Left lung (tissue), 10 donors: ENCODE measurements around the gene SYNDIG1. TPM values are rescaled to one million over a fixed set of nuclear protein-coding genes. Genes with fewer than 3 reads are reported as not detected.

Experiments
- ATAC-seq: fragments of 200-7000 bp; cut with Tn5 transposase; one replicate; pipeline ENCODE4 v1.9.1; 2020; ENCODE audit warnings: moderate library complexity
- DNase-seq, 4 donors: peaks; one replicate each; pipeline ENCODE4 v3.0.0-alpha.2; 2013 to 2020
- H3K27ac ChIP-seq, 2 donors: fragments of 200-600 bp; sonication (generic) in 1 of 2; one replicate each; pipeline versions ENCODE4 v1.5.0 to v1.8.0; 2020 to 2021
- H3K27me3 ChIP-seq, 2 donors: fragments of 200-600 bp; sonication (generic) in 1 of 2; one replicate each; pipeline versions ENCODE4 v1.5.0 to v1.8.0; 2020 to 2021
- H3K36me3 ChIP-seq, 2 donors: fragments of 200-600 bp; sonication (generic) in 1 of 2; one replicate each; pipeline versions ENCODE4 v1.5.0 to v1.8.0; 2020 to 2021
- H3K4me1 ChIP-seq, 2 donors: fragments of 200-600 bp; one replicate each; pipeline ENCODE4 v1.8.0; 2021
- H3K4me3 ChIP-seq, 2 donors: fragments of 200-600 bp; sonication (generic) in 1 of 2; one replicate each; pipeline versions ENCODE4 v1.5.0 to v1.8.0; 2020 to 2021; ENCODE audit warnings: mild to moderate bottlenecking in 1 of 2
- H3K9me3 ChIP-seq, 2 donors: fragments of 200-600 bp; sonication (generic) in 1 of 2; one replicate each; pipeline versions ENCODE4 v1.5.0 to v1.8.0; 2020 to 2021
- CTCF ChIP-seq, 2 donors: fragments of 200-600 bp; sonication (generic) in 1 of 2; IDR thresholded peaks; one replicate each; pipeline versions ENCODE4 v1.5.0 to v1.8.0; 2021; ENCODE audit warnings: antibody characterized with exemption in 2 of 2
- intact Hi-C, 2 donors: fragments of 100-400 bp; cut with DNase I; formaldehyde crosslinking; loops; one replicate each; pipeline versions ENCODE4 v1.11.2 to v1.14.2; 2022
- polyA plus RNA-seq, 6 donors: library from polyadenylated mRNA; unstranded; fragments of 120-200 nt; gene quantifications; one replicate each; pipeline ENCODE4 v1.2.1, GENCODE V29; 2013; ENCODE audit not compliant: insufficient read length in 6 of 6
- total RNA-seq, 2 donors: library from RNA; stranded (reverse); fragmentation: NEBNext Ultra II Directional; extraction: Animal tissue kit (Norgen Biotek cat#: 25700); gene quantifications; one replicate each; pipeline ENCODE4 v1.2.1, GENCODE V29; 2021
- donor health status: DM: no; HTN: yes; CAD: no.
- donor health status: DM: no; HTN: no; CAD: no.

The SYNDIG1 gene
- total and polyA plus RNA-seq, 8 donors = 1.3 to 7.8 (median 5.4) TPM

GRCh38 chr20:24659835-24660234 lies 190.4 kb downstream of the SYNDIG1 start:
- Histone ChIP-seq H3K27me3 (peaks cover 0 to 49% of the 10 kb centered on the region in 2 donors), H3K9me3 (no peaks in the 10 kb centered on the region), H3K4me3 (no peak overlapping the region), H3K36me3 (no peaks in the 10 kb centered on the region), H3K27ac (no peak overlapping the region), H3K4me1 (no peaks in the 10 kb centered on the region)
- no peak for DNase-seq
- no peak for ATAC-seq
- intact Hi-C loops = no loop called here
- TF ChIP-seq CTCF (IDR thresholded peaks at IDR 0.05) = no peak

- no peak for ATAC-seq
- Histone ChIP-seq H3K36me3 (no peaks in the 10 kb centered on the region), H3K4me1 (no peaks in the 10 kb centered on the region)
Observed at GRCh38 chr20:24660651-24661050, 191.2 kb downstream of the SYNDIG1 start.

GRCh38 chr20:24661255-24661654 lies 191.8 kb downstream of the SYNDIG1 start:
- no peak for TF ChIP-seq CTCF (IDR thresholded peaks at IDR 0.05)
- ATAC-seq (no peak), DNase-seq (no peak)
- Histone ChIP-seq H3K27me3 (peaks cover 0 to 55% of the 10 kb centered on the region in 2 donors), H3K4me1 (no peaks in the 10 kb centered on the region), H3K4me3 (no peak overlapping the region), H3K9me3 (no peaks in the 10 kb centered on the region), H3K36me3 (no peaks in the 10 kb centered on the region), H3K27ac (no peak overlapping the region)
- intact Hi-C loops = no loop called here

More at GRCh38 chr20:24660651-24661050, 191.2 kb downstream of the SYNDIG1 start:
- DNase-seq = no peak
- Histone ChIP-seq H3K27me3 (peaks cover 0 to 49% of the 10 kb centered on the region in 2 donors), H3K9me3 (no peaks in the 10 kb centered on the region), H3K4me3 (no peak overlapping the region), H3K27ac (no peak overlapping the region)
- intact Hi-C loops = no loop called here
- no peak for TF ChIP-seq CTCF (IDR thresholded peaks at IDR 0.05)

GRCh38 chr20:24662322-24662721 lies 192.9 kb downstream of the SYNDIG1 start:
- ATAC-seq (no peak), DNase-seq (no peak)
- intact Hi-C loops = no loop called here
- H3K36me3 ChIP-seq = no peaks in the 10 kb centered on the region
- no peak overlapping the region for H3K4me3 ChIP-seq
- peaks cover 0 to 55% of the 10 kb centered on the region in 2 donors for H3K27me3 ChIP-seq
- H3K27ac ChIP-seq = no peak overlapping the region
- no peaks in the 10 kb centered on the region for H3K4me1 ChIP-seq
- TF ChIP-seq CTCF (IDR thresholded peaks at IDR 0.05) = no peak
- no peaks in the 10 kb centered on the region for H3K9me3 ChIP-seq

GRCh38 chr20:24662752-24663365 lies 193.4 kb downstream of the SYNDIG1 start:
- H3K36me3 ChIP-seq = no peaks in the 10 kb centered on the region
- no peak for ATAC-seq
- H3K4me1 ChIP-seq = no peaks in the 10 kb centered on the region
- no peaks in the 10 kb centered on the region for H3K9me3 ChIP-seq
- intact Hi-C loops = no loop called here
- H3K27ac ChIP-seq = no peak overlapping the region
- H3K4me3 ChIP-seq = no peak overlapping the region
- DNase-seq = peak in 1 of 4 donors; percentile 45
- no peak for TF ChIP-seq CTCF (IDR thresholded peaks at IDR 0.05)
- peaks cover 0 to 53% of the 10 kb centered on the region in 2 donors for H3K27me3 ChIP-seq
